Caco-2 (cell line): Measurements from ENCODE around the gene RANBP3. TPM values are rescaled to one million over a fixed set of nuclear protein-coding genes. Genes with fewer than 3 reads are reported as not detected.

Experiments
- BruUV-seq: library from RNA; stranded (reverse); fragments of 400-500 nt; replicated peaks from 2 replicates; lab custom pipeline; 2021; lab: Mats Ljungman, UMichigan
- CTCF ChIA-PET: fragments of 300-600 bp; sonication (Branson Sonifier 250); formaldehyde crosslinking; loops from one replicate; lab custom pipeline; 2022; ENCODE audit warnings: antibody characterized with exemption; lab: Charles Lee
- POLR2A ChIA-PET: fragments of 300-600 bp; sonication (Branson Sonifier 250); formaldehyde crosslinking; loops from one replicate; lab custom pipeline; 2022; ENCODE audit warnings: antibody characterized with exemption; lab: Charles Lee
- DNase-seq, 2 experiments: peaks; one replicate each; pipeline versions ENCODE4 v3.0.0 to v3.0.0-alpha.2; 2020 to 2022
- H3K27me3 ChIP-seq: replicated peaks from 2 replicates; pipeline ENCODE4 v1.6.0; 2011; ENCODE audit warnings: low read length; ENCODE audit not compliant: control insufficient read depth, insufficient read depth
- H3K36me3 ChIP-seq: 2 replicates; pipeline ENCODE4 v1.5.1; 2011; ENCODE audit warnings: low read length; ENCODE audit not compliant: control insufficient read depth, insufficient read depth
- H3K4me1 ChIP-seq: fragments of 250-450 bp; sonication (Bioruptor Pico); 2 replicates; pipeline ENCODE4 v1.5.1; 2020; ENCODE audit warnings: mild to moderate bottlenecking
- H3K4me3 ChIP-seq: 2 replicates; pipeline ENCODE4 v1.5.1; 2011; ENCODE audit warnings: low read depth, mild to moderate bottlenecking, control low read depth, low read length
- H3K9me3 ChIP-seq: fragments of 250-450 bp; sonication (Bioruptor Pico); 2 replicates; pipeline ENCODE4 v1.5.1; 2020; ENCODE audit warnings: mild to moderate bottlenecking, moderate library complexity
- H3K27ac Mint-ChIP-seq: one replicate; pipeline ENCODE4 v1.8.0; 2022; ENCODE audit warnings: mixed read lengths; ENCODE audit not compliant: unreplicated experiment
- H3K27me3 Mint-ChIP-seq: one replicate; pipeline ENCODE4 v1.8.0; 2022; ENCODE audit warnings: mixed read lengths; ENCODE audit not compliant: insufficient read depth, unreplicated experiment
- H3K36me3 Mint-ChIP-seq: one replicate; pipeline ENCODE4 v1.8.0; 2022; ENCODE audit warnings: mild to moderate bottlenecking, mixed read lengths; ENCODE audit not compliant: insufficient read depth, unreplicated experiment
- H3K4me1 Mint-ChIP-seq: one replicate; pipeline ENCODE4 v1.8.0; 2022; ENCODE audit warnings: low read depth, mixed read lengths; ENCODE audit not compliant: unreplicated experiment
- H3K4me3 Mint-ChIP-seq: one replicate; pipeline ENCODE4 v1.8.0; 2022; ENCODE audit warnings: mild to moderate bottlenecking, moderate library complexity, mixed read lengths; ENCODE audit not compliant: unreplicated experiment
- H3K9me3 Mint-ChIP-seq: one replicate; pipeline ENCODE4 v1.8.0; 2022; ENCODE audit warnings: mixed read lengths; ENCODE audit not compliant: unreplicated experiment
- intact Hi-C: fragments of 100-400 bp; cut with micrococcal nuclease; formaldehyde crosslinking; loops from one replicate; pipeline ENCODE4 v1.10.0; 2022; ENCODE audit not compliant: unreplicated experiment
- total RNA-seq: library from RNA; stranded (reverse); gene quantifications from 2 replicates; pipeline ENCODE4 v1.2.3, GENCODE V29; 2022
- TF ChIP-seq, protein P1 (sequence below), 2 experiments: fragments of 200-600 bp in 1 of 2; IDR thresholded peaks; 1 replicate in 1 of 2; 2 replicates in 1 of 2; pipeline versions ENCODE4 v1.5.1 to v1.8.0; 2011 to 2022; ENCODE audit warnings: antibody characterized with exemption in 1 of 2, control low read depth in 1 of 2, inconsistent platforms in 1 of 2, low read depth in 1 of 2, low read length in 1 of 2, mild to moderate bottlenecking in 1 of 2, moderate library complexity in 1 of 2; ENCODE audit not compliant: insufficient read depth in 1 of 2, severe bottlenecking in 1 of 2, unreplicated experiment in 1 of 2

RANBP3 gene
- total RNA-seq, 1 experiment from 2014 or later, result 90.4 TPM

DNA sequence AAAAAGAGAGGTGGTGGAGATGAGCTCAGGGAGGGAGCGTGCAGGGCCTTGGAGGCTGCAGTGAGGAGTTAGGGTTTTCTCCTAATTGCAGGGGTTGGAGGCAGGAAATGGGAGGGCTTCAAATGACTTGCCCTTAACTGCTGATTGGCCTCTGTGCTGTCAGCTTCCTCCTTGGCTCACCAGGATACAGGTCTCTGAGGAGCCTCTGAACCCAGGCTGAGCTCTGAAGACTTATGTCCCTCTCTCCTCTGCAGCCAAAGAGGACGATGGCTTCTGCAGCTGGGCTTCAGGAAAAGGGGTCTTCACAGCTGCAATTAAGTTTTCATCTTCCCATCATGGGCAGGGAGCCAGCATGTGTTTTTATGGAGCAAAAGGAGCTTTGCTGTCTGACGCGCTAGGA lies 6.7 kb upstream of the RANBP3 start:
- intact Hi-C loops, result no loop called here
- no peak overlapping the region for H3K4me3 Mint-ChIP-seq

DNA sequence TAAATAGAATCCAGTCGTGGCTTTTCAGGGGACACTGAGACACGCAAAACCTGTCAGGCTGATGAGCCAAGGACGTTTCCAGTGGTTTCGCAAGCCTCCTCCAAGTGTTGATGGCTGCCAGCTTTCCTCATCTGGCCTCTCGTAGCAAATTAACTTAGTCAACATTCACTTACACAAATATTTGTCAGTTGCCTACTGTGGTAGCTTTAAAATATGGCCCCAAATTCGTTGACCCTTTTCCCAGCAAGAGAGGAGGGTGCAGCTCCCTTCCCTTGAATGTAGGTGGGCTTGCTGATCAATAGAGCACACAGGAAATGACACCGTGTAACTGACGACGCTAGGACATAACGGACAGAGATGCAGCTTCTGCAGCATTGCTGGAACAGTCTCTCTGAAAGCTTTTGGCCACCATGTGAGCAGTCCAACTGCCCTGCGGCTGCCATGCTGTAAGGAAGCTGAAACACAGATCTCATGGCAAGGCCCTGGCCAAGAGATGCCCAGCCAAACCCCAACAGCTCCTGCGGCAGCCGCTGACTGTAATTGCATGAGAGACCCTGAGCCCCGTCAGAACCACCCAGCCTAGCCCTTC lies 5.5 kb upstream of the RANBP3 start:
- ChIA-PET POLR2A (no interaction called here), CTCF (interaction anchor here (2.1 kb wide), 1 partner anchor 16 kb away, joined by 7 read pairs; no protein-coding TSS in a partner anchor)

More for the DNA sequence above, 6.7 kb upstream of the RANBP3 start:
- Mint-ChIP-seq H3K27me3 (no peaks in the 10 kb centered on the region), H3K27ac (no peak overlapping the region), H3K4me1 (peaks cover 15% of the 10 kb centered on the region), H3K36me3 (no peaks in the 10 kb centered on the region), H3K9me3 (no peaks in the 10 kb centered on the region)
- peaks cover 7% of the 10 kb centered on the region for H3K4me1 ChIP-seq
- BruUV-seq, result no TSS peak
- H3K36me3 ChIP-seq, result no peaks in the 10 kb centered on the region
- no peaks in the 10 kb centered on the region for H3K27me3 ChIP-seq
- ChIA-PET POLR2A (no interaction called here), CTCF (interaction anchor here (1.0 to 2.1 kb wide), 3 partner anchors 17 to 64 kb away, joined by 3 to 7 read pairs (median 6); no protein-coding TSS in a partner anchor)
- no peak overlapping the region for H3K4me3 ChIP-seq
- H3K9me3 ChIP-seq, result no peaks in the 10 kb centered on the region
- TF ChIP-seq, protein P1, sequence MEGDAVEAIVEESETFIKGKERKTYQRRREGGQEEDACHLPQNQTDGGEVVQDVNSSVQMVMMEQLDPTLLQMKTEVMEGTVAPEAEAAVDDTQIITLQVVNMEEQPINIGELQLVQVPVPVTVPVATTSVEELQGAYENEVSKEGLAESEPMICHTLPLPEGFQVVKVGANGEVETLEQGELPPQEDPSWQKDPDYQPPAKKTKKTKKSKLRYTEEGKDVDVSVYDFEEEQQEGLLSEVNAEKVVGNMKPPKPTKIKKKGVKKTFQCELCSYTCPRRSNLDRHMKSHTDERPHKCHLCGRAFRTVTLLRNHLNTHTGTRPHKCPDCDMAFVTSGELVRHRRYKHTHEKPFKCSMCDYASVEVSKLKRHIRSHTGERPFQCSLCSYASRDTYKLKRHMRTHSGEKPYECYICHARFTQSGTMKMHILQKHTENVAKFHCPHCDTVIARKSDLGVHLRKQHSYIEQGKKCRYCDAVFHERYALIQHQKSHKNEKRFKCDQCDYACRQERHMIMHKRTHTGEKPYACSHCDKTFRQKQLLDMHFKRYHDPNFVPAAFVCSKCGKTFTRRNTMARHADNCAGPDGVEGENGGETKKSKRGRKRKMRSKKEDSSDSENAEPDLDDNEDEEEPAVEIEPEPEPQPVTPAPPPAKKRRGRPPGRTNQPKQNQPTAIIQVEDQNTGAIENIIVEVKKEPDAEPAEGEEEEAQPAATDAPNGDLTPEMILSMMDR (IDR thresholded peaks at IDR 0.05; ENCODE audit: insufficient read depth in 1 of 2, low read depth in 1 of 2, low read length in 1 of 2, severe bottlenecking in 1 of 2, unreplicated experiment in 1 of 2), result no peak
- no peak for DNase-seq

More for the DNA sequence above, 5.5 kb upstream of the RANBP3 start:
- no peak overlapping the region for H3K27ac Mint-ChIP-seq
- no peaks in the 10 kb centered on the region for H3K27me3 ChIP-seq
- no peak overlapping the region for H3K4me3 ChIP-seq
- peaks cover 4% of the 10 kb centered on the region for H3K36me3 Mint-ChIP-seq
- no peak for DNase-seq
- H3K9me3 ChIP-seq, result no peaks in the 10 kb centered on the region
- no peaks in the 10 kb centered on the region for H3K36me3 ChIP-seq
- peaks cover 7% of the 10 kb centered on the region for H3K4me1 ChIP-seq
- intact Hi-C loops, result no loop called here
- TF ChIP-seq, protein P1 (IDR thresholded peaks at IDR 0.05; ENCODE audit: insufficient read depth in 1 of 2, low read depth in 1 of 2, low read length in 1 of 2, severe bottlenecking in 1 of 2, unreplicated experiment in 1 of 2), result no peak
- H3K4me3 Mint-ChIP-seq, result no peak overlapping the region
- peaks cover 12% of the 10 kb centered on the region for H3K4me1 Mint-ChIP-seq
- BruUV-seq, result no TSS peak
- H3K9me3 Mint-ChIP-seq, result no peaks in the 10 kb centered on the region
- no peaks in the 10 kb centered on the region for H3K27me3 Mint-ChIP-seq
